HEK293 (cell line): ENCODE results near the gene TANC1.
A peak's percentile ranks its signal among the peaks of the same experiment; 100 is the strongest.

Experiments
- CTCF ChIA-PET: fragments of 350-600 bp; formaldehyde crosslinking; extraction: SDS; loops from one replicate; lab custom pipeline; 2021; ENCODE audit warnings: antibody characterized with exemption; lab: Yijun Ruan, JAX
- POLR2A ChIA-PET: fragments of 300-600 bp; formaldehyde crosslinking; extraction: SDS; loops from one replicate; lab custom pipeline; 2020; ENCODE audit warnings: antibody characterized with exemption, inconsistent platforms; lab: Yijun Ruan, JAX
- H3K27ac ChIP-seq: fragments of 200-500 bp; sonication (Bioruptor generic); 2 replicates; pipeline ENCODE4 v1.5.1; 2014; ENCODE audit warnings: low read depth, low read length, control low read depth, inconsistent platforms; ENCODE audit errors: extremely low read depth
- H3K36me3 ChIP-seq, 2 experiments: fragments of 200-500 bp in 1 of 2; sonication (Bioruptor generic) in 1 of 2; 1 replicate in 1 of 2; 2 replicates in 1 of 2; pipeline ENCODE4 v1.5.1; 2014 to 2017; ENCODE audit warnings: inconsistent platforms in 2 of 2, low read length in 2 of 2; ENCODE audit not compliant: control insufficient read depth in 2 of 2, insufficient read depth in 1 of 2
- H3K4me1 ChIP-seq: fragments of 200-500 bp; sonication (Bioruptor generic); 2 replicates; pipeline ENCODE4 v1.5.1; 2014; ENCODE audit warnings: mild to moderate bottlenecking, low read length, inconsistent platforms; ENCODE audit not compliant: control insufficient read depth, insufficient read depth
- H3K4me3 ChIP-seq: 2 replicates; pipeline ENCODE4 v1.5.1; 2011; ENCODE audit warnings: low read depth, mild to moderate bottlenecking, control low read depth, low read length, moderate library complexity
- H3K9me3 ChIP-seq: fragments of 200-500 bp; sonication (Bioruptor generic); 2 replicates; pipeline ENCODE4 v1.5.1; 2014; ENCODE audit warnings: low read depth, low read length, inconsistent platforms; ENCODE audit not compliant: control insufficient read depth, insufficient read depth
- BCL11A ChIP-seq: fragments of 450-650 bp; formaldehyde crosslinking; IDR thresholded peaks from 2 replicates; pipeline ENCODE4 v1.5.1; 2016; ENCODE audit warnings: low read depth, missing biosample characterization, missing genetic modification characterization
- BCL11B ChIP-seq: fragments of 450-650 bp; formaldehyde crosslinking; IDR thresholded peaks from 2 replicates; pipeline ENCODE4 v1.5.1; 2016; ENCODE audit warnings: low read depth, missing biosample characterization, missing genetic modification characterization
- GLIS1 ChIP-seq: fragments of 450-650 bp; formaldehyde crosslinking; IDR thresholded peaks from 2 replicates; pipeline ENCODE4 v1.5.1; 2016; ENCODE audit warnings: missing biosample characterization, missing genetic modification characterization
- KLF1 ChIP-seq: fragments of 450-650 bp; formaldehyde crosslinking; IDR thresholded peaks from 2 replicates; pipeline ENCODE4 v1.5.1; 2016; ENCODE audit warnings: missing biosample characterization, missing genetic modification characterization
- KLF8 ChIP-seq: fragments of 450-650 bp; formaldehyde crosslinking; IDR thresholded peaks from 2 replicates; pipeline ENCODE4 v1.5.1; 2016; ENCODE audit warnings: missing biosample characterization, missing genetic modification characterization
- MEIS1 ChIP-seq: sonication (generic); formaldehyde crosslinking; IDR thresholded peaks from 2 replicates; pipeline ENCODE4 v1.8.1; 2022; ENCODE audit warnings: missing genetic modification reagents, mild to moderate bottlenecking, borderline replicate concordance
- MZF1 ChIP-seq: fragments of 450-650 bp; formaldehyde crosslinking; IDR thresholded peaks from 2 replicates; pipeline ENCODE4 v1.5.1; 2017; ENCODE audit warnings: missing biosample characterization, missing genetic modification characterization, borderline replicate concordance
- PRDM1 ChIP-seq: fragments of 450-650 bp; formaldehyde crosslinking; IDR thresholded peaks from 2 replicates; pipeline ENCODE4; 2016; ENCODE audit warnings: missing biosample characterization, missing genetic modification characterization
- SCRT1 ChIP-seq: fragments of 450-650 bp; formaldehyde crosslinking; IDR thresholded peaks from 2 replicates; pipeline ENCODE4 v1.5.1; 2016; ENCODE audit warnings: missing biosample characterization, missing genetic modification characterization, borderline replicate concordance
- SP7 ChIP-seq: fragments of 450-650 bp; formaldehyde crosslinking; IDR thresholded peaks from 2 replicates; pipeline ENCODE4 v1.5.1; 2016; ENCODE audit warnings: missing biosample characterization, missing genetic modification characterization
- ZBTB20 ChIP-seq: fragments of 450-650 bp; formaldehyde crosslinking; IDR thresholded peaks from 2 replicates; pipeline ENCODE4 v1.5.1; 2016; ENCODE audit warnings: missing biosample characterization, missing genetic modification characterization
- ZBTB21 ChIP-seq: fragments of 450-650 bp; formaldehyde crosslinking; IDR thresholded peaks from 2 replicates; pipeline ENCODE4 v1.5.1; 2017; ENCODE audit warnings: missing biosample characterization, missing genetic modification characterization
- ZNF132 ChIP-seq: fragments of 450-650 bp; formaldehyde crosslinking; IDR thresholded peaks from 2 replicates; pipeline ENCODE4 v1.5.1; 2017; ENCODE audit warnings: missing biosample characterization, missing genetic modification characterization, borderline replicate concordance
- ZNF16 ChIP-seq: fragments of 450-650 bp; formaldehyde crosslinking; IDR thresholded peaks from 2 replicates; pipeline ENCODE4 v1.5.1; 2016; ENCODE audit warnings: low read depth, missing biosample characterization, missing genetic modification characterization
- ZNF174 ChIP-seq: fragments of 450-650 bp; formaldehyde crosslinking; IDR thresholded peaks from 2 replicates; pipeline ENCODE4 v1.5.0; 2017; ENCODE audit warnings: missing biosample characterization, mild to moderate bottlenecking, missing genetic modification characterization
- ZNF404 ChIP-seq: fragments of 450-650 bp; formaldehyde crosslinking; IDR thresholded peaks from 2 replicates; pipeline ENCODE4 v1.5.1; 2017; ENCODE audit warnings: missing biosample characterization, missing genetic modification characterization
- ZNF596 ChIP-seq: fragments of 450-650 bp; IDR thresholded peaks from 2 replicates; pipeline ENCODE4 v1.5.0; 2018; ENCODE audit warnings: missing biosample characterization, mild to moderate bottlenecking, missing genetic modification characterization, moderate library complexity
- ZNF621 ChIP-seq: fragments of 450-650 bp; formaldehyde crosslinking; IDR thresholded peaks from 2 replicates; pipeline ENCODE4 v1.5.1; 2017; ENCODE audit warnings: missing biosample characterization, missing genetic modification characterization
- ZNF624 ChIP-seq: fragments of 450-650 bp; formaldehyde crosslinking; IDR thresholded peaks from 2 replicates; pipeline ENCODE4 v1.5.1; 2017; ENCODE audit warnings: missing biosample characterization, missing genetic modification characterization
- ZNF660 ChIP-seq: fragments of 450-650 bp; IDR thresholded peaks from 2 replicates; pipeline ENCODE4 v1.5.1; 2018; ENCODE audit warnings: missing biosample characterization, mild to moderate bottlenecking, missing genetic modification characterization
- TF ChIP-seq, protein P1 (sequence below): fragments of 450-650 bp; formaldehyde crosslinking; IDR thresholded peaks from 2 replicates; pipeline ENCODE4 v1.5.1; 2016; ENCODE audit warnings: missing biosample characterization, missing genetic modification characterization

Gene TANC1

GRCh38 chr2:159156834-159157233, 188.4 kb downstream of the TANC1 start (continued):
- no peak for TF ChIP-seq ZNF621 (tag by site-specific recombination)

DNA sequence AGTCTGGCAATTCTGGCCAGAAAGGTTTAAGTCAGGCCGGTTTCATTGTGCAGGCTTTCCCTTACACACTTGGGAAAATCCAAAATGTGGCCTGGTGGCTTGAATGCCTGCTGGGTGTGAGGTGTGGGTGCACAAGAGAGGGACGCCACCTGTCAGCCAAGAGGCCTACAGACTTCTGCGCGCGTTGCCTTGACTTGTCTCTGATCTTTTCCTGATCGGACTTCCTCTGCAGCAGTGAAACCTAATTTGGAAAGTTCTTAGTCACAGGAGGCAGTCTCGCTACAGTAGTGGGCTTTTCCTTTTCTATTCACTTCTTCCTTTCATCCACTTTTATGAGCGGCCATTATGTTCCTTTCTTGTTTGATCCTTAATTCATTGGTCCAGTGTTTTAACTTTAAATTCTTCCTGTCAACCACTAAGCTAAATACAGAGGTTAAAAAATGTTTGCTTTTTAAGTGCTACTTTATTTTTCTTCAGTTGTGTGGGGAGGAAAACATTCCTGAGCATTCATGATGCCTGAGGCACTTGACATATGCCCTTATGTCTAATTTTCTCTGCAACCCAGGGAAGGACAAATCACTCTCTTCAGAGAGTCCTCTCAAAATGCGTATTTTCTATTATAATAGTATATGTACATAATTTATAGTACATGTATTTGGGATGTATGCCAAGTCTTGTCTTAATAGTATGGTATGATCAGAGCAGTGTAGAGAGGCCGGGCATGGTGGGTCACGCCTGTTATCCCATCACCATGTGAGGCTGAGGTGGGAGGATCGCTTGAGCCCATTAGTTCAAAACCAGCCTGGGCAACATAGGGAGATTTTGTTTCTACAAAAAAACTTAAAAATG, 189.1 kb downstream of the TANC1 start:
- peaks cover 1 to 39% of the 10 kb centered on the region in 2 experiments; a peak in 2 of 3 replicates for H3K36me3 ChIP-seq
- POLR2A ChIA-PET = no interaction called here
- CTCF ChIA-PET = no interaction called here
- no peaks in the 10 kb centered on the region for H3K9me3 ChIP-seq
- no peak overlapping the region for H3K4me3 ChIP-seq
- H3K27ac ChIP-seq = no peak overlapping the region
- peaks cover 6% of the 10 kb centered on the region; the same call in 1 of the 2 replicates for H3K4me1 ChIP-seq
- TF ChIP-seq PRDM1 (tag by site-specific recombination) = peak; percentile 64; the same call in 1 of the 2 replicates
- no peak for TF ChIP-seq ZNF596

DNA sequence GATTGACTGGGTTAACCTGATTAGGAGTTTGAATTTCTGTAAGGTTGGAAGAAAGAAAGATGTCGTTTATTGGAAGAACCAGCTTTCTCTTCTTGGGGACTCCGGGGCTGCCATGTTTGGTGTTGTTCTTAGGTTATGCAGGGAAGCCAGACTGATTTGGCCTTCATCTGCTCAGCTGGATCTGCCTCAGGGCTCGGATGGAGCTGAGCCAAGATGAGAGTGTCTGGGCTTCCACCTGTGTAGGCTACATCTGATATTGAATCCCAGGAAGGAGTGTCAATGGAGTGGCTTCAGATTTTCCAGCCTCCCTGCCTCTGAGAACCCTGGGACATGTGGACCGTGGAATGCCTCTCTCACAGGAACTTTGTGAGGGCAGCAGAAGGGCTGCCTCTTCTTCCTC, 192.0 kb downstream of the TANC1 start:
- no peak overlapping the region for H3K4me3 ChIP-seq
- peaks cover 0 to 44% of the 10 kb centered on the region in 2 experiments; a peak in 2 of 3 replicates for H3K36me3 ChIP-seq
- no peaks in the 10 kb centered on the region for H3K9me3 ChIP-seq
- H3K27ac ChIP-seq = no peak overlapping the region
- ChIA-PET POLR2A (no interaction called here), CTCF (interaction anchor here (0.7 to 0.9 kb wide), 2 partner anchors 42 to 91 kb away, joined by 3 read pairs; no protein-coding TSS in a partner anchor)
- TF ChIP-seq ZNF404 (no peak), ZNF174 (tag by site-specific recombination) (no peak), ZNF624 (tag by site-specific recombination) (no peak), ZNF16 (tag by site-specific recombination) (no peak), MZF1 (tag by site-specific recombination) (no peak), KLF1 (no peak), SP7 (tag by site-specific recombination) (no peak), ZNF132 (tag by site-specific recombination) (no peak), ZNF660 (tag by site-specific recombination) (no peak), KLF8 (tag by site-specific recombination) (no peak), MEIS1 (CRISPR knock-in tag) (no peak), ZBTB21 (no peak), SCRT1 (tag by site-specific recombination) (no peak), ZBTB20 (tag by site-specific recombination) (no peak), BCL11B (tag by site-specific recombination) (no peak)
- TF ChIP-seq, protein P1, sequence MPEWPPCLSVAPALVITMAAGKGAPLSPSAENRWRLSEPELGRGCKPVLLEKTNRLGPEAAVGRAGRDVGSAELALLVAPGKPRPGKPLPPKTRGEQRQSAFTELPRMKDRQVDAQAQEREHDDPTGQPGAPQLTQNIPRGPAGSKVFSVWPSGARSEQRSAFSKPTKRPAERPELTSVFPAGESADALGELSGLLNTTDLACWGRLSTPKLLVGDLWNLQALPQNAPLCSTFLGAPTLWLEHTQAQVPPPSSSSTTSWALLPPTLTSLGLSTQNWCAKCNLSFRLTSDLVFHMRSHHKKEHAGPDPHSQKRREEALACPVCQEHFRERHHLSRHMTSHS (tag by site-specific recombination) = no peak
- peaks cover 5% of the 10 kb centered on the region; the same call in 1 of the 2 replicates for H3K4me1 ChIP-seq

- no peak for TF ChIP-seq ZBTB20 (tag by site-specific recombination)
- no peak for TF ChIP-seq BCL11A (tag by site-specific recombination)
- TF ChIP-seq GLIS1 (tag by site-specific recombination) = no peak
- ChIA-PET POLR2A (no interaction called here), CTCF (interaction anchor here (0.6 to 0.9 kb wide), 2 partner anchors 42 to 164 kb away, joined by 3 read pairs; no protein-coding TSS in a partner anchor)
- Histone ChIP-seq H3K36me3 (peaks cover 0 to 46% of the 10 kb centered on the region in 2 experiments; a peak in 2 of 3 replicates), H3K9me3 (no peaks in the 10 kb centered on the region), H3K27ac (no peak overlapping the region), H3K4me1 (no peaks in the 10 kb centered on the region), H3K4me3 (no peak overlapping the region)
Observed at GRCh38 chr2:159160954-159161353, 192.5 kb downstream of the TANC1 start.
